Measurements from ENCODE around the gene WDR18.

Gene WDR18

DNA sequence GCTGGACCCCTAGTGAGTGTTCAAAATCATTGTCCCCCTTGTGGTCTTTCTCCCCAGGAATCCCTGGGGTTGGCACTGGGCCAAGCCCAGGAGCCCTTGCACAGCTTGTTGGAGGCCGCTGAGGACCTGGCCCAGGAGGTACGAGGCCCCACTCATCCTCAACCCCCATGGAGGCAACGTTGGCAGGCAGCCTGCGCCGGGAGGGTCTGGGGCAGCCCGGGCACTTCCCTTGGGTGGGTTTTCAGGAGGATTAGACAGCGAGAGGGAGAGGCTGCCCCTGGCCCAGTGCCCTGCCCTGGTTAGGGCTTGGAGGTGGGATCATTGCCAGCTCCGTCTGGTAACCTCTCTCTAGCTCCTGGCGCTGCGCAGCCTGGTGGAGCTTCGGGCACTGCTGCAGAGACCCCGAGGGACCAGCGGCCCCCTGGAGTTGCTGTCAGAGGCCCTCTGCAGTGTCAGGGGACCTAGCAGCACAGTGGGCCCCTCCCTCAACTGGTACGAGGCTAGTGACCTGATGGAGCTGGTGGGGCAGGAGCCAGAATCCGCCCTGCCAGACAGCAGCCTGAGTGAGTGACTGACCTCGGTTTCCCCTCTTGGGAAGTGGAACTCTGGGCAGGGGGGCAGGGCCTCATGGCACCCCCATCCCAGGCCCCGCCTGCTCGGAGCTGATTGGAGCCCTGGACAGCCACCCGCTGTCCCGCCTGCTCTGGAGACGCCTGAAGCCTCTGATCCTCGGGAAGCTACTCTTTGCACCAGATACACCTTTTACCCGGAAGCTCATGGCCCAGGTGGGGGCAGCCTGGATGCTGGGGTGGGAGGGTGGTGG lies 58.8 kb downstream of the WDR18 start:
- peaks cover 3% of the 10 kb centered on the region for H4K20me1 ChIP-seq (ENCODE audit: insufficient read depth, low read length, poor library complexity, severe bottlenecking)
- no peak for TF ChIP-seq EZH2phosphoT487 (IDR thresholded peaks at IDR 0.05; ENCODE audit: borderline replicate concordance)
- TF ChIP-seq, protein P1, sequence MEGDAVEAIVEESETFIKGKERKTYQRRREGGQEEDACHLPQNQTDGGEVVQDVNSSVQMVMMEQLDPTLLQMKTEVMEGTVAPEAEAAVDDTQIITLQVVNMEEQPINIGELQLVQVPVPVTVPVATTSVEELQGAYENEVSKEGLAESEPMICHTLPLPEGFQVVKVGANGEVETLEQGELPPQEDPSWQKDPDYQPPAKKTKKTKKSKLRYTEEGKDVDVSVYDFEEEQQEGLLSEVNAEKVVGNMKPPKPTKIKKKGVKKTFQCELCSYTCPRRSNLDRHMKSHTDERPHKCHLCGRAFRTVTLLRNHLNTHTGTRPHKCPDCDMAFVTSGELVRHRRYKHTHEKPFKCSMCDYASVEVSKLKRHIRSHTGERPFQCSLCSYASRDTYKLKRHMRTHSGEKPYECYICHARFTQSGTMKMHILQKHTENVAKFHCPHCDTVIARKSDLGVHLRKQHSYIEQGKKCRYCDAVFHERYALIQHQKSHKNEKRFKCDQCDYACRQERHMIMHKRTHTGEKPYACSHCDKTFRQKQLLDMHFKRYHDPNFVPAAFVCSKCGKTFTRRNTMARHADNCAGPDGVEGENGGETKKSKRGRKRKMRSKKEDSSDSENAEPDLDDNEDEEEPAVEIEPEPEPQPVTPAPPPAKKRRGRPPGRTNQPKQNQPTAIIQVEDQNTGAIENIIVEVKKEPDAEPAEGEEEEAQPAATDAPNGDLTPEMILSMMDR (conservative IDR thresholded peaks at IDR 0.05; ENCODE audit: low read length), result no peak
- no peaks in the 10 kb centered on the region for H3K9me2 ChIP-seq (replicated peaks; ENCODE audit: low read depth, low read length)
- H3K27me3 ChIP-seq (ENCODE audit: insufficient read depth, low read length, poor library complexity, severe bottlenecking), result no peaks in the 10 kb centered on the region
- H3K9me3 ChIP-seq (ENCODE audit: insufficient read depth, low read depth, low read length), result no peaks in the 10 kb centered on the region
- no peak overlapping the region for H3K4me2 ChIP-seq (ENCODE audit: low read depth, low read length, poor library complexity, severe bottlenecking)
- no peaks in the 10 kb centered on the region for H3K79me2 ChIP-seq (ENCODE audit: insufficient read depth, low read length)
- no peak overlapping the region for H2AFZ ChIP-seq (ENCODE audit: low read length)
- no peaks in the 10 kb centered on the region for H3K36me3 ChIP-seq (ENCODE audit: insufficient read depth, low read length)
- H3F3A ChIP-seq (ENCODE audit: low read depth), result peaks cover 10% of the 10 kb centered on the region
- peaks cover 32% of the 10 kb centered on the region for H3K4me1 ChIP-seq (ENCODE audit: insufficient read depth, low read length, poor library complexity, severe bottlenecking)
- no peak overlapping the region for H3K4me3 ChIP-seq (ENCODE audit: low read length, poor library complexity, severe bottlenecking)
- H3K9ac ChIP-seq (ENCODE audit: low read depth, low read length, poor library complexity, severe bottlenecking), result no peak overlapping the region

Data from Loucy (cell line).